ENCODE data around the gene KCNQ1OT1. TPM values are rescaled to one million over a fixed set of nuclear protein-coding genes. Genes with fewer than 3 reads are reported as not detected.
A peak's percentile ranks its signal among the peaks of the same experiment; 100 is the strongest.

Gene KCNQ1OT1
- 0.29 and 0.36 TPM in 2 replicates for total RNA-seq (2014; rRNA removed; shearing (Covaris generic))

DNA sequence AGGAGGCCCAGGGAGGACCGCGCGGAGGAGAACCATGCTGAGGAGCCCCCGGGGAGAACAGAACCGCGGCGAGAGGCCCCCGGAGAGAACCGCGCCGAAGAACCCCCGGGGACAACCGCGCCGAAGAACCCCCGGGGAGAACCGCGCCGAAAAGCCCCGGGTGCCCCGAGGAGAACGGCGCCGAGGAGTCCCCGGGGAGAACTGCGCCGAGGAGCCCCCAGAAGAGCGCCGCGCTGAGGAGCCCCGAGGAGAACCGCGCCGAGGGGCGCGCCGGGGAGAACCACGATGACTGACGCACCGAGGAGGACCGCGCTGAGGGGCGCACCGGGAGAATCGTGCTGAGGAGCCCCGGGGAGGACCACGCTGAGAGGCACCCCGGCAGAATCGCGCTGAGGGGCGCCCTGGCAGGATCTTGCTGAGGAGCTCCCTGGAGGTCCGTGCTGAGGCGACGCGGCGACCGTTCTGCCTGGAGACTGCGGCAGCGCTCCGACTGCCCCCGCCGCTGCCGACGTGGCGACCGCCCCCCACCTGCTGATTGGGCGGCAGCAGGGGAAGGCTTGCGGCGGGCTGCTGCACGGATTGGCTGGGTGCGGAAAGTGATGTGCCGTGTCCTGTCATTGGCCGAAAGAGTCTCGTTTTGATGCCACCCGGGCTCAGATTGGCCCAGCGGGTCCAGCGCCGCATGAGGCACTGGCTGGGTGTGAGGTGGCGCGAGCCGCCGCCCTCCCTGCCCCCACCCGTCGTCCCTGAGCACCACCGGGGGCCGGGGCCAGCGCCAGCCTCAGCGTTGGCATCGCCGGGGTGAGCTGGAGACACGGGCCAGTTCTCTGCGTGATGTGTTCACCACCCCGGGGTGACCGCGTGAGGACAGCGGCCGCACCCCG, at the start of gene KCNQ1OT1:
Gene KCNQ1OT1 (minus strand): TSS at position 464 of the 884 bp plus-strand sequence.
- peak; percentile 89 for DNase-seq (ENCODE audit: low read depth)

DNA sequence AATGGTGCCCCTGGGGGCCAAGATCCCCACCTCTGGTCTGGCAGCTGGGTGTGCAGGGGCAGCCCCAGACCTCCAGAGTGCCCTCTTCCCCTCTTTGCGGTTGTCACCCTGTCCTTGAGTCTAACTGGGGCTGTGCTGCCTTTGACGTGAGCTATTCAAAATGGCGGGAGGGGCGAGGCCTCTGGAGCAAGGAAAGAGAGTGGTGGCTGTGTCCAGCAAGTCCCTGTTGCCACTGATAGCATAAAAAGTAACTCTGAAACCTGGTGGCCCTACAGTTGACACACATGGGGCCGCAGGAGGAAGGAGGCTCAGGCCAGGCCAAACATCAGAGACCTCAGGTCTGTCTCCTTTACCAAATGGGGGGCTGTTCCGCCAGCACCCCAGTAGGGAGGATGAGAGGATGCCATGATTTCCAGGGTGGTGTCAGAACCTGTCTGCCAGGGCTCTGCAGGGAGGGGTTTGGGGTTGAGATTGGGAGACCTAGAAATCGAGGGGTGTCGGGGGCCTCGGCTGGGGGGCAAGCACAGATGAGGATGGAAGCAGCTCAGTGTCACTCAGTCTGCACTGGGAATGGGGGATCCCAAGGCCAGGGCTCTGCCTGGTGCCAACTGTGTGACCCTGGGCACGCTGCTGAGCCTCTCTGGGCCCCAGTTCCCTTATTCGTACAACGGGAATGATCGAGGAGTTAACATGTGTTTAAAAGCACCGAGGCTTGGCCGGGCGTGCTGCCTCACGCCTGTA, 49.2 kb upstream of the KCNQ1OT1 start:
- no peak for DNase-seq (ENCODE audit: low read depth)

- no peak for DNase-seq (ENCODE audit: low read depth)
Measured at GRCh38 chr11:2748061-2748813, 48.4 kb upstream of the KCNQ1OT1 start.

- DNase-seq (ENCODE audit: low read depth): no peak
Measured at GRCh38 chr11:2747248-2748027, 47.6 kb upstream of the KCNQ1OT1 start.

GRCh38 chr11:2746401-2747247, 46.8 kb upstream of the KCNQ1OT1 start:
- DNase-seq (ENCODE audit: low read depth): no peak

- DNase-seq (ENCODE audit: low read depth): no peak
Measured at GRCh38 chr11:2745511-2745910, 45.7 kb upstream of the KCNQ1OT1 start.

DNA sequence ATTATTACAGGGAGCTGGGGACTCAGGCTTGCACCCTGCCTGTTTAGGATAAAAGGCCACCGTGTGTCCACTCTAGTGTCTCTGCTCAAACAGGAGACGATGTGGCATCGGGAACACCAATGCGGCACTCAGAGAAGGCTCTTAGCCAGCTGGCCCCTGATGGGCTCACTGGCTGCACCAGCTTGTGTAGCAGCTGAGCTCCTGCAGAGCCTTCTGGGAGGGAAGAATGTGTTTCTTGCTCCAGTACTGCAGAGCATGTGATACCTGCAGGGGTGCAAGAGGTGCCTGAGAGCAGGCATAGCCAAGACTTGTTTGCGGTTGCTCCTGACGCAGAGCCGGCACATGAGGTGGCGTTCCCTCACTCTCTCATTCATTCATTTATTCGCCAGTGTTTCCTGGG, 44.4 kb upstream of the KCNQ1OT1 start:
- no peak for DNase-seq (ENCODE audit: low read depth)

DNA sequence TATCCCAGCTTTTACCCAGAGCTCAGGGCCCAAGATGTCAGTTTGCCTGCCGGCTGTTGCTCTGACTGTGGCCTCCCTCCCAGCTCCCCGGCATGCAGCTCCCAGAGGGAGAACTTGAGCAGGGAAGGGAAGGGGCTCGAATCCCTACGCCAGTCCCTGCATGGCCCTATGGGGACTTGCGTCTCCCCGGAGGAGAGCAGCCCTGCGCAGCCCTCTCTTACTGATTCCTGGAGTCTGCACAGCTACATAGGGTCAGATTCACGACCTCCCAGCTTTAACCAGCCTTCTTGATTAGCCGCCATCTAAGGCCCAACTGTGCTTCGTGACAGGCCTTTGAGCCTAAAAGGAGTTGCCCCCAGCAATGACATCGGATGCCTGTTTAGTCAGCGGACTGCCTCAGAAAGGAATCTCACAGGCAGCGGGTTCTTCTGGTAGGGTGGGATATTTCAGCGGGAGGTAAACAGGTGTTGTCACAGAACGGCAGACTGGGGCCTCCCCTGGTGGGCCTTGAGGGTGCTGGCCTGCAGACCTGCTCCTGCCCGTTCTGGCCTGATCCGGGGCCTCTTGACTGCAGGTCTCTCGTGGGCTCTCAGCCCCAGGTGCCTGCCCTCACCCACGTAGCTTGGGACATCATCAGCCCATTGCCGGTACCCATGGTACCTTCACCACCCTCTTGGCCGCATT, 43.8 kb upstream of the KCNQ1OT1 start:
- DNase-seq (ENCODE audit: low read depth): no peak

DNA sequence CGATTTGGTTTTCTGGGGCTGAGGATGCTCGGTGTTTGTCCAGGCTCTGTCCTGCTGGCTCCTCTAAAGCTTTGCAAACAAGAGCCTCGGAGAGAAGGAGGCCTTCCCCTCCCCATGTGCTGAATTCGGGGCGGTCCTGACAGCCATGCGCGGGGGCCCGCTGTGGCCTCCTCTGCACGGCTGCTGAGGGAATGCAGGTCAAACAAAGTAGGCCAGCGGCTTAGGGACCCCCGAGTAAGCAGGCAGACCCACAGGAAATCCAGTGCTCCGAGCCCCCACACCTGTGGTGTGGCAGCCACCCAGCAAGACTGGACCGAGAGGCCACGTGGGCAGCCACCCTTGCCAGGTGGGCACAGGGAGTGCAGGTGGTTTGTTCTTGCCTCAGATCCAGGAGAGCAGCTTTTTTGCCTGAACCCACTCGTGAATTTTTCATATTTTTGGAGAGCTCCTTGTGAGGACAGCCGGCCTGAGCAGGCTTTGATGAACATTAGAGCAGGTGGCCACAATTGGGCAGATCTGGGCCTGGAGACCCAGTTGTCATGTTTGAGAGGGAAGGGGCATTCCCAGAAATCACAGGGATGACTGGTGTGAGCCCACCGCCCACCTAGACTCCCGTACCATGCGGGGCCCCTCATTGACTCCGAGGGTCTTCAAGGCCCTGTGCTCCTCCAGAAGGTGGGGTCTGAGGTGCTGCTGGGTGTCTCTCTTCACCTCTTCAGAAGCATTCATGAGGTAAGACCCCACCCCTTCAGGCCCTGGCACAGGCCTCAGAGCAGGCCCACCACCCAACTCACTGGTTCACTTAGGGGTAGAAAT, 43.0 kb upstream of the KCNQ1OT1 start:
- DNase-seq (ENCODE audit: low read depth): no peak

DNA sequence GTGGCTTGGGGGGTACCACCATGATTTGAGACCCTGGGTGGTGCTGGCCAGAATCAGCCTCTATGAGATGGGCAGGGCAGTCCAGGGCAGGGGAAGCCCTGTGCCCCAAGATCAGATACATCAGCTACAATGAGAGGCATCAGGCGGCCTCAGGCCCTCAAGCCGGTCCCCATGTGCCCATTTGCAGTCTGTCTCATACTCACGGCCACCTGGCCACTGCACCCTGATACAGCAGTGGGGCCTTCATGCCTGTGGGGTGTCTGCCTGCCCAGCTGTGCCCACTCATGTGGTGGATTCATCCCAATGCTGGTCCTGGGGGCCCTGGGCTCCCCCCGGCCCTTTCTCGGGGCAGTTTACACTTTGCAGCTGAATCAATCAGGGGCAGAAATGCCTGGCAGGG, 42.4 kb upstream of the KCNQ1OT1 start:
- no peak for DNase-seq (ENCODE audit: low read depth)

GRCh38 chr11:2741377-2742131, 41.8 kb upstream of the KCNQ1OT1 start:
- DNase-seq (ENCODE audit: low read depth): peak; percentile 77

- no peak for DNase-seq (ENCODE audit: low read depth)
Measured at GRCh38 chr11:2741006-2741376, 41.2 kb upstream of the KCNQ1OT1 start.

GRCh38 chr11:2740275-2740940, 40.6 kb upstream of the KCNQ1OT1 start:
- DNase-seq (ENCODE audit: low read depth): no peak

- no peak for DNase-seq (ENCODE audit: low read depth)
Measured at GRCh38 chr11:2739531-2740274, 39.9 kb upstream of the KCNQ1OT1 start.

GRCh38 chr11:2738551-2739431, 39.0 kb upstream of the KCNQ1OT1 start:
- DNase-seq (ENCODE audit: low read depth): no peak

GRCh38 chr11:2737866-2738265, 38.1 kb upstream of the KCNQ1OT1 start:
- peak; percentile 16 for DNase-seq (ENCODE audit: low read depth)
